Measurements from ENCODE around the gene GUCY2F.

Gene GUCY2F

GRCh38 chrX:109350551-109350950 lies 131.3 kb downstream of the GUCY2F start:
- no peak for TF ChIP-seq CTCF (IDR thresholded peaks at IDR 0.05)

- TF ChIP-seq CTCF (IDR thresholded peaks at IDR 0.05): no peak
These were observed 131.8 kb downstream of the GUCY2F start for GRCh38 chrX:109350051-109350450.

- TF ChIP-seq CTCF (IDR thresholded peaks at IDR 0.05): no peak
These were observed 134.3 kb downstream of the GUCY2F start for GRCh38 chrX:109347632-109348031.

- TF ChIP-seq CTCF (IDR thresholded peaks at IDR 0.05): no peak
These were observed 135.4 kb downstream of the GUCY2F start for GRCh38 chrX:109346491-109346890.

- no peak for TF ChIP-seq CTCF (IDR thresholded peaks at IDR 0.05)
These were observed 136.0 kb downstream of the GUCY2F start for GRCh38 chrX:109345856-109346255.

- no peak for TF ChIP-seq CTCF (IDR thresholded peaks at IDR 0.05)
These were observed 137.2 kb downstream of the GUCY2F start for GRCh38 chrX:109344678-109345077.

GRCh38 chrX:109344101-109344500 lies 137.8 kb downstream of the GUCY2F start:
- TF ChIP-seq CTCF (IDR thresholded peaks at IDR 0.05): no peak

- TF ChIP-seq CTCF (IDR thresholded peaks at IDR 0.05): no peak
These were observed 138.2 kb downstream of the GUCY2F start for GRCh38 chrX:109343671-109344070.

Measured in LNCAP (cell line).